HG02759 (cell line): ENCODE data around the gene BCL2L15.
"Not testable (repeated sequence)": the region's sequence is repeated elsewhere in the genome, so short reads cannot be mapped to it uniquely, and the experiment has no call there.

Experiments used
- ATAC-seq: cut with Tn5 transposase; IDR thresholded peaks from one replicate; pipeline ENCODE4 v1.9.1; 2021; ENCODE audit warnings: mild to moderate bottlenecking, moderate library complexity; ENCODE audit not compliant: unreplicated experiment

BCL2L15 gene

DNA sequence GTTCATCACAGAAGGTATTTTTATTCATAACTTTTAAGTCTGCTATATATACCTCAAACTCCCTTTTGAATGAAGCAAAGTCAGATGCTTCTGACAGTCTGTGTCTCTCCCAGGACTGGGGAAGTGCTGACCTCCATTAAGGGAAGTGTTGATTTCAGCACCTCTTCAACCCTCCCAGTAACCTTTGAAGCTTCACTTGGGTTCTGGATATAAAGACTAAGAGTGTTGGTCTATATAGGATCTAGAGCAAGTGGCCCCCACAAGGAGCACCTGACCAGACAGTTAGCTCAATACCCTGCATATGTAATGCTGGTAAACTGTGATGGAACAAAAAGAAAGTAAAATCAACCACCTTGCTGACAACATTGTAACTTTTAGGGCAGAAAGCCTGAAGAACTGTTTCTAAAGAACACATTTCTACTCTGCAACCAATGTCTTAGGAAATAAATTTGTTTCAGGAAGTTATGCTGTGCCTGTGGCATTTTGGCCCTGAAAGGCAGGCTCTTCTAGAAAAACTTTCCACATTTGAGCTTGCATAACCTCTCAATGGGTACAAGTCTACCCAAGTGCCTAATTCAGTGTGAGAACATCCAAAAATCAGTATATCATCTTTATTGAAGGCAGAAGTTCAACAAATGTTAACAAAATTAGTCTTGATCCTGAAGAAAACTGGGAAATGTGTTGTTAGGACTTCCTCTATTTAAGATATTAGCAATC, 15.0 kb downstream of the BCL2L15 start:
- ATAC-seq, result peak; percentile 7

DNA sequence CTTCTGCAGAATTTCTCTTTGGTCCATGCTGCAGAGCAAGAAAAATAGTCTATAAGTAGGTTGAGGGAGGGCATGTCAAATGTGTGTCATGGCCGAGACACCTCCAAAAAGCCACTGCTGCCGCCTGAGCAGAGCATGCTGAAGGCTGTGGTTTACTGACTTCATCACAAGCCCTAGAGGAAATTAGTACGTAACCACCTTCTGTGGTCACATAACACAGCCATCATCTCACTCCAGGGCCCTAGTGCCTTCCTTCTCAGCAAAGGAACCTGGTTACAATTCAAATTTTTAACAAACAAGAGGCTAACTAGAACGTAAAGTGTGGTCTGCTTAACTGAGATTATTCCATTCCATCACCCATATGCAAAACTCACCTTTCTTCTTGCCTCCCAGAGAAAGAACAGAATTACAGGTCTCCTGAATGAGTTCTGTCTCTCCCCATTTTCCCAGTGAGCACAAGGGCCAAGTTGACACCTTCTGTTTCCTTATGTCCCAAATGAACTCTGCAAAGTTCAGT, 15.7 kb downstream of the BCL2L15 start, which contains the start of gene PTPN22:
Gene PTPN22 (minus strand): TSS at position 116 of the 517 bp plus-strand sequence.
- ATAC-seq, result peak; percentile 92

DNA sequence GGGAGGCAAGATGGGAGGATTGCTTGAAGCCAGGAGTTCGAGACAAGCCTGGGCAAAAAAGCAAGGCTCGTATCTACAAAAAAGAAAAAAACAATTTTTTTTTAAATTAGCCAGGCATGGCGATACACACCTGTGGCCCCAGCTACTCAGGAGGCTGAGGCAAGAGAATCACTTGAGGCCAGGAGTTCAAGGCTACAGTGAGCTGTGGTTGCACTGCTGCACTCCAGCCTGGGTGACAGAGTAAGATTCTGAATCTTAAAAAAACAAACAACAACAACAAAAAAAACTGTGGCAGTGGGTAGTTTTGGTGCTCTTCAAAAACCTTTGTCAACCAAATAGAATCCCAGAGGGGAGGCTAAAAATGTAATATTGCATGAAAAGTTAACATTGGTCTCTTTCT, 16.6 kb downstream of the BCL2L15 start:
- no peak for ATAC-seq

DNA sequence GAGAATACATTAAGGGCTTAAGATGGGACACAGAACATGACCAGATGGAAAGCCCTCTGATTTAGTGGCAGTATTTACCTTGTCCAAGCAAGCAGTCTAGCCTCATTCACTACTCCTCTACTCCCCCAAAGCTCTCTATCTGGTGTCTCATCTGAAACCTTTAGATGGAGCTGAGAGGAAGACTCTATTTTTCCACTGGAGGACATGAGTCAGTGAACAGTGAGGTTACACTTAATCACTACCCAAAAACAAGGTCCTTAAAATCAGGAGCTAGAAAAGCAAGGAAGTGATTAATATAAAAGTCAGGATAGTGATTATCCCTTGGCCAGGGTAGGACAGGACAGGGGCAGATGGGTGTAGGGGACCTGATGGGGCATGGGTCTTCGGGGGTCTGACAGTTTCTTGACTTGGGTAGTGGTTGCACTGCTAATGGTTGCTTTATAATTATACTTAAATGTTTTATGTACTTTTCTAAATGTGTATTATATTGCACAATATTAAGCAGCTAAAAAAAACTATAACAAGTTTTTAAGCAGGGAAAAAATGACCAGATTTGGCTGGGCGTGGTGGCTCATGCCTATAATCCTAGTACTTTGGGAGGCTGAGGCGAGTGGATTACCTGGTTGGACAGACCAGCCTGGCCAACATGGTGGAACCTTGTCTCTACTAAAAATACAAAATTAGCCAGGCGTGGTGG, 18.8 kb downstream of the BCL2L15 start:
- no peak for ATAC-seq

DNA sequence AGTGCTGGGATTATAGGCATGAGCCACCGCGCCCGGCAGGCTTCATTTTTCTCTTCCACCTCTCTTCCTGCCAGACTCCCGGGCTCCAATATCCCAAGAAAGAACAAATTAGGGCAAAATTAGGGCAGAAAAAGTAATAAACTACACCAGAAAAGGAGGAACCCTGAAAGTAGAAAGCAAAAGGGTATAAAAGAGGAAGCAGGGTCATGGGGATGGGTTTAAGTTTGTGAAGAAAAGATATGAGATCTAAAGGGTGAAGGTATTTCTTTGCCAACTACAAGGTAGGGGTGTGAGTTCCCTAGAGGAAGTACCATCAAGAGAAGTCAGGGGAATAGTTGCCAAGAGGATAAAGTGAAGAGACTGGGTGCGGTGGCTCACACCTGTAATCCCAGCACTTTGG, 25.7 kb downstream of the BCL2L15 start:
- ATAC-seq, result no peak

DNA sequence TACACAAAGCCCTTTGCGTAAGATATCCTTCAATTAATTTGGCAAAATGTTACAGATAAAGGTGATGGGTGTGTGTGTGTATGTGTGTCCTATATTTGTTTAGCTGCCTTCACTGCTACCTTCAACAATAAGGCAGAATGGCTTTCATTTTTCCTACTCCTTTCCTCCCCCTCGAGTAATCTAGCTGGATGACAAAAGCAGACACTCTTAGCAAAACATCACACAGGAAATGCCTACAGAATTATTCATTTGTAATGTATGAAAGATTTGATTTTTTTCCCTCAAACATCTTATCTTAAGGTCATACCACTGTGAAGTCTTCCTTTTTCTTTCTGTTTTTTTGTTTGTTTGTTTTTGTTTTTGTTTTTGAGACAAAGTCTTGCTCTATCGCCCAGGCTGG, 26.5 kb downstream of the BCL2L15 start:
- no peak for ATAC-seq

DNA sequence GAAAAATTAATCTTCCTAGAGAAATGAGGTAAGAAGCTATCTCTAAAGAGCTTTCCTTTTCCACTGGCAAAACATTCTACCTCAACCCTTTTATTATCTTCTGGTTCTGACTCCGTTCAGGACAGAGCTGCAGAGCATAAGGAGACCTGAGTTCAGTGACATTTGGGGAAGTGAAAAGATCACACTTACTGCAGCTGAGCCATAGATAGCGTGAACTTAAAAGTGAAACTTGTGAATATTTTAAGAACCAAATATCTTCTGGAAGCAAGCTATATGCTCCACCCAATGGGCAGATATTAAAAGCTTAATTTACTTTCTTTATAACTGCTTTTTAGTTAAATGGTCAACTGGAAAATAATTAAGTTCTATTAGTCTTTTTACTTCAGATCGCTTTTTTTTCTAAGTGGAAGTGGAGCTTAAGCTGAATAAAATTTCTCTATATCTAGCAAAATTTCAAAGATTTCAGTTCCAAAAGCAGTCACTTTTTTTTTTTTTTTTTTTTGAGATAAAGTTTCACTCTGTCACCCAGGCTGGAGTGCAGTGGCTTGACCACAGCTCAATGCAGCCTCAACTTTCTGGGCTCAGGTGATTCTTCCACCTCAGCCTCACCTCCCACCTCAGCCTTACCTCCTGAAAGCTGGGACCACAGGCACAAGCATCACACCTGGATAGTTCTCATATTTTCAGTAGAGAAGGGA, 27.8 kb downstream of the BCL2L15 start:
- peak; percentile 85 for ATAC-seq

DNA sequence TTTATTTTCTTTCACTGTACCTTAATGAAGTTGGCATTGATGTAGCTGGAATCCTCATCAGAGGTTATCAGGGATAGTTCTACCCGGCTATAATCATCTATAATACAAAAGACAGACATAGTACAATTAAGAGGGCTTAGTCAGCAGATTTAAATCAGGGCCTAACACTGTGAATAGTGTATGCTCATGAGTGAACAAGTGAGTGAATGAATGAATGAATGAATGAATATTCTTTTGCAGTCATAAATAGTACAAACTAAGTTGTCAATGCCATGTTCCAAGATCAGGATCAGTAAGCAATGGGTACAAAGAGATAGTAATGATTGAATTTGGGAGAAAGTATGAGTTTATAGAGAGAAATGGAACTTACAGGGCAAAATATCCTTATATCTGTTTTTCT, 28.4 kb downstream of the BCL2L15 start:
- ATAC-seq, result no peak

DNA sequence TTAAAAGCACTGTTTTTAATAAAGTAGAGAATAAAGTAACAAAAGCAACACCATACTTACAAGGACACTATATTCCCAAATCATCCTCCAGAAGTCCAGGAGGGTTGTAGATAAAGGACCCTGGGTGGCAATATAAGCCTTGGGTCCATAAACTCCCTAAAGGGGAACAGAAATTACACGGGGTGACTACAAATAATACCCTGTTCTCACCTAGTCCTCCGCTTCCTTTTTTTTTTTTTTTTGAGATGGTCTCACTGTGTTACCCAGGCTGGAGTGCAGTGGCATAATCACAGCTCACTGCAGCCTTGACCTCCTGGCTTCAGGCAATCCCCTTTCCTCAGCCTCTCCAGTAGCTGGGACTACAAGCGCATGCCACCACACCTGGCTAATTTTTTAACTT, 29.0 kb downstream of the BCL2L15 start:
- peak; percentile 43 for ATAC-seq

DNA sequence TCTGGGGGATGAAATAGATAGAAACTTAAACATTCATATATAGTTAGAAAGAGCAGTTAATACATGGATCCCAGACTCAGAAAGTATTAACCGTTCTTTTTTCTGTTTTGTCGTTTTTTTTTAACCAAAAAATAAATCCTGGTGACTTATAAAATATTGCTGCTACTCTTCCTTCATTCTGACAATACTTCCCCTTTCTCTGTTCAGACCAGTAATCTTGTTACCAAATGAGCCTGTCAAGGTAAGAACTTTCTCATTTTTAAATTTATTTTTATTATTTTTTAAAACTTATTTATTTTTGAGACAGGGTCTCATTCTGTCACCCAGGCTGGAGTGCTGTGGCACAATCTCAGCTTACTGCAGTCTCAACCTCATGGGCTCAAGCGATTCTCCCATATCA, 29.6 kb downstream of the BCL2L15 start:
- no peak for ATAC-seq

DNA sequence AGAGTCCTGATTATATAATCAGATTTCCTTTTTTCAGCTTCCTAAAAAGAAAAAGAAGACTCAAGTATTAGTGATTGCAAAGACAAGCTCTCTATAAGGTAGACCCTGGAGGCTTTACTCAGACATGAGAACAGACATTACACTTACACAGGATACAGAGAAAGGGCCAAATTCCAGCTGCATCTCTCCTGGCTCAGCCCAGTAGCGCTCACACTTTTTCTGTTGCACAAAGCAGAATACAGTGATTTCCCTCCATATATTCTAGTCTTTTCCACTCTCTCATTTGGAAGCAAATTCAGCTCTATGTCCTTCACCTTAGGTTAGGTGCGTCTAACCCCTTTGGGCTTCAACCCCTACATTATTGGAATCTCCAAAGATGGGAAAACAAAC, 31.0 kb downstream of the BCL2L15 start:
- ATAC-seq, result no peak

DNA sequence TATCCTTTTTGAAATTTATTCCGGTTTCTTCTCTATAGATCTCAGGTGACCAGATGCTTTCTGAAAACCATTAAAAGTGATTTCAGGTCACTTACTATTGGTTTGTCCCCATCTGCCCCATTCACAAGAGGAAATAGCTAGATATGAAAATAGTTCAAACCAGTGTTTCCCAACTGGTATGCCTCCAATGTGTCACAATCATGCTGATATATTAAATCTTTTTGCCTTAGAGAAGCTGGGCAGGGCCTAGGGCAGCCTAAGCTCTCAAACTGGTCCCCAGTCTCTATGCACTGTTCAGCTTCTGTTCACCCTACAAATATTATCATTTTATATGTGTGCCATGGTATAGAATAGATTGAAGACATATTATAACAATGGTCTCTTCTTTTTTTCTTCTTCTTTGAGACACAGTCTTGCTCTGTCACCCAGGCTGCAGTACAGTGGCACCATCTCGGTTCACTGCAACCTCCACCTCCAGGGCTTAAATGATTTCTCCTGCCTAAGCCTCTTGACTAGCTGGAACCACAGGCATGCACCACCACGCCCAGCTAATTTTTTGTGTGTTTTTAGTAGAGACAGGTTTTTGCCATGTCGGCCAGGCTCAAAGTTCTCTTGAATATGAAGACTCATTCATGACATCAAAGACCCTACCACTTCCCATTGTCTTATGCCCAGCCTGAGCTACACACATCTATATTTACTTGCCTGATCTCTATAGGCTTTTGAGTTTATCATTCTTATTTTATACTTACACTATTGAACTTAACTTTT, 31.6 kb downstream of the BCL2L15 start:
- ATAC-seq, result no peak

DNA sequence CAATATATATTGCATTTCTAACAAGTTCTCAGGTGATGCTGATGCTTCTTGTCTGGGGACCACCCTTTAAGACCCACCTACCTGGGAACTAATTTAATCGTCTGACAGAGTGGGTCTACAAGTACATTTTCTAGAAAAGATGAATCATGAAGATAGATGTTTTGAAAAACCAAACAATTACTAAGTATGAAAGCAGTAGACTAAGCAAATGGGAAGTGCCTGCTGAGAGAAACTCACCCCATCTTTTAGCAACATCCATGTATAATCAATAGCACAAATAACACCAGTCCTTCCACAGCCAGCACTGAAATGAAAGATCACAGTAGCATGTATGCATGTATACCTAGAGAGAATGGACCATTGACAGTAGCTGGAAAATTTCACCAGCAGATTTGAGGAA, 33.1 kb downstream of the BCL2L15 start:
- ATAC-seq, result no peak

DNA sequence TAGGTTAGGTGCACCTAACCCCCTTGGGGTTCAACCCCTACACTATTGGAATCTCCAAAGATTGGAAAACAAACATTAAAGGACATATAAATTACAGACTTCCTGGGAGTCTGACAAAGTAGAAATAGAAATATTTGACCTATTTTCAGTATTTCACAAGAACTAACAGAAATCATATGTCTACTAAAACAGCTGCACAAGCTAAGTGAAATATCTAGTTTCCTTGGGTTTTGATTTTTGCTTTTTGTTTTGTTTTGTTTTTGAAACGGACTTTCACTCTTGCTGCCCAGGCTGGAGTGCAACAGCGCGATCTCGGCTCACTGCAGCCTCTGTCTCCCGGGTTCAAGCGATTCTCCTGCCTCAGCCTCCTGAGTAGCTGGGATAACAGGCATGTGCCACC, 34.7 kb downstream of the BCL2L15 start:
- not testable (repeated sequence) for ATAC-seq

DNA sequence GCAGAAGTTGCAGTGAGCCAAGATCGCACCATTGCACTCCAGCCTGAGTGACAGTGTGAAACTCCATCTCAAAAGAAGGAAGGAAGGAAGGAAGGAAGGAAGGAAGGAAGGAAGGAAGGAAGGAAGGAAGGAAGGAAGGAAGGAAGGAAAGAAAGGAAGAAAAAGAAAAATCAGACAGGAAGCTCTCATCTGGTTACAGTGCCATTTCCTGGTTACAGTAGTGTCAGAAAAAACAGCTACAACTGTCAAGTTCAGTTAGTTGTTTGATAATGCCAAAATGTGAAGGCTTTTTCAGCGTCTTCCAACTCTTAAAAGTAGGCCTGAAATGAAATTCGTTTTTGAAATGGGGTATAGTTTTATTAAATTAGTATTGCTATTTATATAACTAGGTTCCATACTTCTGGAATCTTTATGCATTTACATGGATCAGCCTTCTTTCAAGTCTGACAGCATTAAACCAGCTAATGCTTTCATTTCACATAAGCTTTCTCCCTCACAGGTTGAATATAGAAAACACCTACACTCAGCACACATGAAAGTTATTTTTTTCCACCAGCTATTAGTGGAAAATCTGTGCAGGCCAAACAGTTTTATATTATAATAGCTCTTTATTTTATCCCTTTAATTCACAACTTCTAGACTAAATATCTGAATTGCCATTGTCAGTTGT, 37.1 kb downstream of the BCL2L15 start:
- no peak for ATAC-seq

DNA sequence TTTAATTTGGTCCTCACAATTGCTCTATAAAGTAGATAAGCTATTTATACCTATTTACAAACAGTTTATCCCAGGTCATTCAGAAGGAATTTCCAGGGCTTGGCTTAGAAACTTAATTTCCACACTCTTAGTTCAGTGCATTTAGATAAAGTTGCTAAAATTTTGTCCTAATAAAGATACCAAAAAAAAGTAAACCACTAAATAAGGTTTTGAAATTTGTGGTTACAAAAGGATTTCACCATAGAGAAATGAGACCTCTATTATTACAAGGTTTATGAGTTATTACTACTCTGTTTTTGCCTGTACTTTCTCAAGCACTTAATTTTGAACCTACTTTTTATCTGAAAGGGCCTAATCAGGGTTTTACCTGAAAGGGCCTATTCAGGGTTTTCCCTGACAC, 38.3 kb downstream of the BCL2L15 start:
- ATAC-seq, result no peak

DNA sequence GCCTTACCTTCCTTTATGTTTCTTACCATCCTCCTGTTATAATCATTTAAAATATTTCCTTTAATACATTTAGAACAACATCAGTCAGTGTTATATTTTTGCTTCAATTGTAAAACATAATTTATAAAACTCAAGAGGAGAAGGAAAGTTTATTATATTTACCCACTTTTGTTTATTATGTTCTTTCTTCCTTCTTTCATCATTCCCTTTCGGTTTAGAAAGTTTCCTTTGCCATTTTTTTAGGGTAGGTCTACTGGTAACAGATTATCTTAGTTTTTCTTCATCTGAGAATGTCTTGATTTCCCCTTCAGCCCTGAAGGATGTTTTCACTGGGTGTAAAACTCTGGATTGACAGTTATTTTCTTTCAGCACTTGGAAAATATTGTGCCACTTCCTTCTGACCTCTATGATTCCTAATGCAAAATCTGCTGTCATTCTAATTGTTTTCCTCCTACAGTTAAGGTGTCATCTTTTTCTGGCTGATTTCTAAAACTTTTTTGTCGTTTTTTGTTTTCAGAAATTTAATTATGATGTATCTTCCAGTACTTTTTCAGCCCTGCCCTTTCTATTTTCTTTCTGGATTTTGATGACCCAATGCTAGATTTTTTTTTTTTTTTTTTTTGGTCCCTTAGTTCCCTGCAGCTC, 40.9 kb downstream of the BCL2L15 start:
- no peak for ATAC-seq

DNA sequence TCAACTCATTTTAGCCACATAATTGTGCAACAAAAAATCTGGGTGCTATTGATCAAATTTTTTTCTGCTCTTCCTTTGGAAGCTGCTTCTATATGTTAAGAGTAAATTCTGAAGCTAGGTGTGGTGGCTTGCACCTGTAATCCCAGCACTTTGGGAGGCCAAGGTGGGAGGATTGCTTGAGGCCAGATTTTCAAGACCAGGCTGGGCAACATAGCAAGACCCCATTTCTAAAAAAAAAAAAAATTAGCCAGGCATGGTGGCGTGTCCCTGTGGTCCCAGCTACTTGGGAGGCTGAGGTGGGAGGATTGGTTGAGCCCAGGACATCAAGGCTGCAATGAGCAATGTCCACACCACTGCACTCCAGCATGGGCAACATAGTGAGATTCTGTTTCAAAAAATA, 50.8 kb downstream of the BCL2L15 start:
- no peak for ATAC-seq

DNA sequence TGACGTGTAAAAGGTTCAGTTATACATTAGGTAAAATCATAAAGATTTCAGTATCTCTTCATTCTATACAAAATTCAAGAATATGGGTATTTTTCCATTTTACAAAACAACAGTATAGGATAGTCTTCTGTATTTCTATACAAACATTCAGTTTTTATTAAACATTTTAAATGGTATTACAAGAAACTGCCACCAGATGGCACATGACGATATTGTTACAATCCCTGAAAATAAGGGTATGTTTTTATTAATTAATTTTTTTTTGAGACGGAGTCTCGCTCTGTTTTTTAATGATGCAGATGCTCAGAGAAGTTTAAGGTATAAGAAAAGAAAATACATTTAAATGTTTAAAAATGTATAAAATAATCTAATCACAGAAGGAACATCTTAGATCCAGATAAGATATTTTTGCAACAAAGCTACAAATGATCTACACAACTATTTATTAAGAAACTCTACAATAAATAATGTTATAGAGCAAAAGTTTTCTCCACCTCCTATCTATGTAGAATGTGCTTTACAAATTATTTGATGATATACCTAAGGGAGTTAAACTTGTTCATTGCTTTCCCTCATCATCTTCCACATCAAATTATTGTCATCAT, 51.6 kb downstream of the BCL2L15 start:
- no peak for ATAC-seq

DNA sequence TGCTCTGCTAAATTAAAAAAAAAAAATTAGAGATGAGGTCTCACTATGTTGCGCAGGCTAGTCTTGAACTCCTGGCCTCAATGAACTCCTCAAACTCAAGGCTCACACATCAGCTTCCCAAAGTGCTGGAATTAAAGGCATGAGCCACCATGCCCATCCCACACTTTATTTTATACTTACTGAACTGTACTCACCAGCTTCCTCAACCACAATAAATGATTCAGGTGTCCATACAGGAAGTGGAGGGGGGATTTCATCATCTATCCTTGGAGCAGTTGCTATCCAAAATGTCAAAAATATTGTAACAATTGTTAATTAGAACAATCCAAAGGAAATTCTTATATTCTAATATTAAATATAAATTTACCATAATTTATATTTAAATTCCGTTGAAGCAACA, 52.7 kb downstream of the BCL2L15 start:
- no peak for ATAC-seq
